OCI-LY1 (cell line): ENCODE results near the gene CUEDC1.

Experiments used
- CTCF ChIP-seq: fragments of 200-600 bp; sonication (generic), shearing (Covaris generic); IDR thresholded peaks from 2 replicates; pipeline ENCODE4 v1.5.1; 2017; ENCODE audit warnings: mild to moderate bottlenecking, antibody characterized with exemption, low read length, moderate library complexity, mixed read lengths
- EZH2 ChIP-seq: fragments of 200-600 bp; sonication (generic), shearing (Covaris generic); IDR thresholded peaks from 2 replicates; pipeline ENCODE4 v1.8.0; 2017; ENCODE audit warnings: borderline replicate concordance, mixed run types, mild to moderate bottlenecking, antibody characterized with exemption, low read length, moderate library complexity, mixed read lengths

GRCh38 chr17:57838453-57838852 is 116.8 kb downstream of the CUEDC1 start:
- TF ChIP-seq CTCF (no peak), EZH2 (no peak)
